ENCODE data around the gene CAP2.

DNA sequence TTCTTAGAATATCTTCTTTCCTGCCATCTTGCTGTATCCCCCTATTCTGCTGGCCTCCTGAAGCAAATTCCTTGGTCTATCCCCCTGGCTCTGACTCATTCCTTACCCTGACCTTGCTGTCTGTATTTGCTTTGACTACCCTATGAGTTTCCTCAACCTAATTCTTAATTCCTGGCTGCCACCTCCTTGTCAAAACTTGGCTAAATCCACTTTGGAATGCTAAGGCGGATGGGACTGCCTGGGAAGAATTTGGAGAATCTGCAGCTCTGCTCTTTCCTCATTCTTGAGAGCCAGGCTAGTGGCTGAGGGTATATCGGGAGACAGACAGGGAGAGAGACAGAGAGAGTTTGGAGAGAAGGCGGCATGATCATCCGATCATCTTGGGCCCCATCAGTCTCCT, 24.4 kb downstream of the CAP2 start:
- TF ChIP-seq CTCF (IDR thresholded peaks at IDR 0.05): no peak
- TF ChIP-seq POLR2A (IDR thresholded peaks at IDR 0.05): no peak

All from testis (tissue), 2 donors.